ENCODE measurements around the gene PUM1. TPM values are rescaled to one million over a fixed set of nuclear protein-coding genes. Genes with fewer than 3 reads are reported as not detected.
A peak's percentile ranks its signal among the peaks of the same experiment; 100 is the strongest.

PUM1 gene
- total and polyA plus RNA-seq, 10 donors: 14.9 to 122 (median 82.5) TPM

- intact Hi-C loops (cut with DNase I; ENCODE audit: low total_unique reads): no loop called here
- H3K9me3 ChIP-seq: no peaks in the 10 kb centered on the region
- H3K4me3 ChIP-seq: peak overlapping the region in 1 of 8 donors; percentile 1
- 35 to 54% (median 43%) methylated on average over 3 of the region's 3 CpGs for WGBS, 5 donors
- peaks cover 26 to 100% (median 87%) of the 10 kb centered on the region in 6 donors for H3K4me1 ChIP-seq
- peak overlapping the region in 7 of 8 donors; percentile 60 to 78 (median 74) for H3K27ac ChIP-seq
- TF ChIP-seq POLR2A (IDR thresholded peaks at IDR 0.05) (no peak), POLR2AphosphoS5 (IDR thresholded peaks at IDR 0.05) (no peak)
- TF ChIP-seq, protein P1, sequence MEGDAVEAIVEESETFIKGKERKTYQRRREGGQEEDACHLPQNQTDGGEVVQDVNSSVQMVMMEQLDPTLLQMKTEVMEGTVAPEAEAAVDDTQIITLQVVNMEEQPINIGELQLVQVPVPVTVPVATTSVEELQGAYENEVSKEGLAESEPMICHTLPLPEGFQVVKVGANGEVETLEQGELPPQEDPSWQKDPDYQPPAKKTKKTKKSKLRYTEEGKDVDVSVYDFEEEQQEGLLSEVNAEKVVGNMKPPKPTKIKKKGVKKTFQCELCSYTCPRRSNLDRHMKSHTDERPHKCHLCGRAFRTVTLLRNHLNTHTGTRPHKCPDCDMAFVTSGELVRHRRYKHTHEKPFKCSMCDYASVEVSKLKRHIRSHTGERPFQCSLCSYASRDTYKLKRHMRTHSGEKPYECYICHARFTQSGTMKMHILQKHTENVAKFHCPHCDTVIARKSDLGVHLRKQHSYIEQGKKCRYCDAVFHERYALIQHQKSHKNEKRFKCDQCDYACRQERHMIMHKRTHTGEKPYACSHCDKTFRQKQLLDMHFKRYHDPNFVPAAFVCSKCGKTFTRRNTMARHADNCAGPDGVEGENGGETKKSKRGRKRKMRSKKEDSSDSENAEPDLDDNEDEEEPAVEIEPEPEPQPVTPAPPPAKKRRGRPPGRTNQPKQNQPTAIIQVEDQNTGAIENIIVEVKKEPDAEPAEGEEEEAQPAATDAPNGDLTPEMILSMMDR (IDR thresholded peaks at IDR 0.05 in 8 of 11, conservative IDR thresholded peaks at IDR 0.05 in 3 of 11): no peak
- peaks cover 0 to 20% (median 5%) of the 10 kb centered on the region in 6 donors for H3K36me3 ChIP-seq
- no peaks in the 10 kb centered on the region for H3K27me3 ChIP-seq (replicated peaks in 1 of 7)
- no peak for DNase-seq
Observed at GRCh38 chr1:31027693-31028526, 37.6 kb downstream of the PUM1 start.

GRCh38 chr1:31022259-31022658, 43.3 kb downstream of the PUM1 start:
- peaks cover 0 to 38% (median 4%) of the 10 kb centered on the region in 6 donors for H3K36me3 ChIP-seq
- no peak overlapping the region for H3K4me3 ChIP-seq
- no peaks in the 10 kb centered on the region for H3K27me3 ChIP-seq (replicated peaks in 1 of 7)
- no peak for DNase-seq
- H3K27ac ChIP-seq: no peak overlapping the region
- intact Hi-C loops (cut with DNase I; ENCODE audit: low total_unique reads): no loop called here
- no peak for TF ChIP-seq POLR2AphosphoS5 (IDR thresholded peaks at IDR 0.05)
- no peak for TF ChIP-seq POLR2A (IDR thresholded peaks at IDR 0.05)
- TF ChIP-seq, protein P1 (IDR thresholded peaks at IDR 0.05 in 8 of 11, conservative IDR thresholded peaks at IDR 0.05 in 3 of 11): no peak
- WGBS, 5 donors: 27 to 48% (median 41%) methylated on average over 2 of the region's 2 CpGs
- H3K4me1 ChIP-seq: peaks cover 15 to 100% (median 76%) of the 10 kb centered on the region in 6 donors
- H3K9me3 ChIP-seq: no peaks in the 10 kb centered on the region

DNA sequence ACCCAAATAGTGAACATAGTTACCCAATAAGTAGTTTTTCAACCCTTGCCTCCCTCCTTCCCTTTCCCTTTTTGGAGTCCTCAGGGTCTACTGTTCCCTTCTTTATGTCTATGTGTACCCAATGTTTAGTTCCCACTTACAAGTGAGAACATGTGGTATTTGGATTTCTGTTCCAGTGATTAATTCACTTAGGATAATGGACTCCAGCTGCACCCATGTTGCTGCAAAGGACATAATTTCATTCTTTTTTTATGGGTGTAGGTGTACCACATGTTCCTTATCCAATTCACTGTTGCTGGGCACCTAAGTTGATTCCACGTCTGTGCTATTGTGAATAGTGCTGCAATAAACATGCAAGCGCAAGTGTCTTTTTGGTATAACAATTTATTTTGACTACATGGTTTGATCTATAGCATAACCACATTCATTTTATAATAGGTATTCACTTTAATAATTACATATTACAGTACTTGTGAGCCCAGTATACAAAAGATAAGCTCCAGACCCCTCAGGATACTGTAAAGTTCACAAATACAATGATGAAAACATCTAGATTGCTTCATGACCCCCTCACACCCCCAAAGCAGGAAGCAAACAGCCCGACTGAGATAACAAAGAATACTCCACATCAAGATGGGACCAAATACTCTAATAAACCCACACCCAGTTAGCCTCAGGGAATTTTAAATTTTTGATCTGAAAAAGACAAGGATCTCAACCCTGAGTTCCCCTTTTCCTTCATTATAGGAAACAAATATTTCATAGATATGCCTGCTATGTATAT, 45.3 kb downstream of the PUM1 start:
- H3K27ac ChIP-seq: no peak overlapping the region
- H3K4me1 ChIP-seq: peaks cover 12 to 100% (median 71%) of the 10 kb centered on the region in 6 donors
- H3K9me3 ChIP-seq: no peaks in the 10 kb centered on the region
- TF ChIP-seq POLR2A (IDR thresholded peaks at IDR 0.05): no peak
- TF ChIP-seq POLR2AphosphoS5 (IDR thresholded peaks at IDR 0.05): no peak
- TF ChIP-seq, protein P1 (IDR thresholded peaks at IDR 0.05 in 8 of 11, conservative IDR thresholded peaks at IDR 0.05 in 3 of 11): no peak
- no peak for DNase-seq
- H3K27me3 ChIP-seq (replicated peaks in 1 of 7): no peaks in the 10 kb centered on the region
- intact Hi-C loops (cut with DNase I; ENCODE audit: low total_unique reads): no loop called here
- WGBS, 5 donors: 57 to 75% (median 62%) methylated on average over 3 of the region's 3 CpGs
- peaks cover 0 to 33% (median 1%) of the 10 kb centered on the region in 6 donors for H3K36me3 ChIP-seq
- H3K4me3 ChIP-seq: no peak overlapping the region

GRCh38 chr1:31019401-31019800, 46.1 kb downstream of the PUM1 start:
- TF ChIP-seq POLR2A (IDR thresholded peaks at IDR 0.05): no peak
- TF ChIP-seq, protein P1 (IDR thresholded peaks at IDR 0.05 in 8 of 11, conservative IDR thresholded peaks at IDR 0.05 in 3 of 11): no peak
- no peak for TF ChIP-seq POLR2AphosphoS5 (IDR thresholded peaks at IDR 0.05)
- H3K36me3 ChIP-seq: peaks cover 0 to 39% (median 1%) of the 10 kb centered on the region in 6 donors
- no peak overlapping the region for H3K4me3 ChIP-seq
- no peaks in the 10 kb centered on the region for H3K27me3 ChIP-seq (replicated peaks in 1 of 7)
- DNase-seq: no peak
- peaks cover 12 to 100% (median 71%) of the 10 kb centered on the region in 6 donors for H3K4me1 ChIP-seq
- intact Hi-C loops (cut with DNase I; ENCODE audit: low total_unique reads): no loop called here
- no peaks in the 10 kb centered on the region for H3K9me3 ChIP-seq
- 39 to 55% (median 50%) methylated on average over 3 of the region's 3 CpGs for WGBS, 5 donors
- H3K27ac ChIP-seq: no peak overlapping the region
